ENCODE data around the gene MAP2K5. TPM values are rescaled to one million over a fixed set of nuclear protein-coding genes. Genes with fewer than 3 reads are reported as not detected.

MAP2K5 gene
- total and polyA plus RNA-seq, 9 of the 15 experiments (the other 6 are each of a cell fraction or from before 2014, with no cell fraction given) = 0.41 to 16.5 (median 7.5) TPM

DNA sequence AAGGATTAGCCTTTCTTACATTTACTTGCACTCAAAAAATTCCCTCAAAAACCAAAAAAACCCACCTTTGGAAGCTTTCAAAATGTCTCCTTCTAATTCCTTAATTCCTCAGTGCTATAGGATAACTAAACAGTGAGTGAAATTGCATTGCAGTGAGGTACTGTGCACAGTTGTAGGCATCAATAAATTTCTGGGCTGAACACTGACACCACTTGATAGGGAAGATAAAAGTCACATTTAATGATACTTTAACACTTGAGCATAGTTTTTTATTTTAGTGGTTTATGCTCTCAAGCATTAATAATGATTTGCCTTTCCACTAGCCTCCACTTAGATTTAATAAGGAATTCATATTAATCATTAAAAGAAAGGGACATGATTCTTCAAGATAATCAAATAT, 52.3 kb downstream of the MAP2K5 start:
- no TSS peak for BruUV-seq (replicated peaks)
- TF ChIP-seq ILF3 (IDR thresholded peaks at IDR 0.05; ENCODE audit: borderline replicate concordance) = no peak
- no peak for FAIRE-seq
- H3K36me3 ChIP-seq (ENCODE audit: control insufficient read depth, insufficient read depth, low read length) = peaks cover 8% of the 10 kb centered on the region; the same call in 2 of the 3 replicates
- no peaks in the 10 kb centered on the region for H4K20me1 ChIP-seq (replicated peaks; ENCODE audit: control insufficient read depth, insufficient read depth, low read length)
- no peaks in the 10 kb centered on the region for H3K79me2 ChIP-seq (ENCODE audit: control insufficient read depth, insufficient read depth, low read length)
- H3K27ac ChIP-seq (ENCODE audit: extremely low read depth, low read depth, low read length) = no peak overlapping the region
- intact Hi-C loops (cut with micrococcal nuclease) = no loop called here
- in situ Hi-C loops (cut with MboI) = no loop called here
- CTCF ChIA-PET (ENCODE audit: low intra/inter-chr PET ratio) = no interaction called here
- no peak overlapping the region for H3K4me3 ChIP-seq
- H3K4me2 ChIP-seq (ENCODE audit: insufficient read depth, low read length) = no peak overlapping the region
- no peak overlapping the region for H3K9ac ChIP-seq (ENCODE audit: insufficient read depth in 1 of 2, low read depth in 2 of 2, low read length in 2 of 2)
- no peaks in the 10 kb centered on the region for H3K4me1 ChIP-seq (replicated peaks in 1 of 2; ENCODE audit: control insufficient read depth in 2 of 2, insufficient read depth in 2 of 2, low read length in 2 of 2)
- H3K9me3 ChIP-seq (replicated peaks; ENCODE audit: control insufficient read depth, insufficient read depth, low read depth, low read length) = no peaks in the 10 kb centered on the region
- POLR2A ChIA-PET = interaction anchor here (0.9 kb wide), 1 partner anchor 11 kb away, joined by 3 read pairs; no protein-coding TSS in a partner anchor
- ATAC-seq = no peak
- DNase-seq (ENCODE audit: extremely low read depth in 1 of 4, low spot score in 3 of 4) = no peak
- H3K9me1 ChIP-seq (ENCODE audit: control insufficient read depth, insufficient read depth, low read length) = no peaks in the 10 kb centered on the region
- no peaks in the 10 kb centered on the region for H3K27me3 ChIP-seq (ENCODE audit: control insufficient read depth in 2 of 2, insufficient read depth in 2 of 2, low read length in 2 of 2)
- no peak overlapping the region for H2AFZ ChIP-seq (ENCODE audit: low read depth, low read length)

DNA sequence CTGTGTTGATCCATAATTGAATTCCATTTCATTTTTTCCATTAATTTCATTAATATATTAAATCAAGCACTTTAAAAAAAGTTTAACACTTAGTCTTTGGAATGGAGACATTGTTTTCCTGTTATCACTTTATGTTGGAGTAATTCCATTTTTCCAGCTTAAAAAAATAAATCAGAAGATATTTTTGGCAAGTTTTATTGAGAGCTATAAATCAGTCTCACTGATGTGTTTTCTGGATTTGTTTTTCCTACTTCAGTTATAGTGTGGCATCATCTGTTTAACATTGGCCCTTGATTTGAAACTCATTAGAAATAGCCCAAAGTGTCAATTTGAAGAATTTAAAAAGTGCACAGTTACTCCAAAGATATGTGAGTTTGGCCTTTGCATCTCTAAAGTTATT, 53.1 kb downstream of the MAP2K5 start:
- in situ Hi-C loops (cut with MboI) (no loop called here), intact Hi-C loops (cut with micrococcal nuclease) (no loop called here)
- FAIRE-seq (no peak), DNase-seq (ENCODE audit: extremely low read depth in 1 of 4, low spot score in 3 of 4) (no peak), ATAC-seq (no peak)
- Histone ChIP-seq H4K20me1 (replicated peaks; ENCODE audit: control insufficient read depth, insufficient read depth, low read length) (no peaks in the 10 kb centered on the region), H3K27ac (ENCODE audit: extremely low read depth, low read depth, low read length) (no peak overlapping the region), H3K4me3 (no peak overlapping the region), H3K9me1 (ENCODE audit: control insufficient read depth, insufficient read depth, low read length) (no peaks in the 10 kb centered on the region), H3K36me3 (ENCODE audit: control insufficient read depth, insufficient read depth, low read length) (peaks cover 8% of the 10 kb centered on the region; the same call in 2 of the 3 replicates), H2AFZ (ENCODE audit: low read depth, low read length) (no peak overlapping the region), H3K9ac (ENCODE audit: insufficient read depth in 1 of 2, low read depth in 2 of 2, low read length in 2 of 2) (no peak overlapping the region), H3K9me3 (replicated peaks; ENCODE audit: control insufficient read depth, insufficient read depth, low read depth, low read length) (no peaks in the 10 kb centered on the region), H3K79me2 (ENCODE audit: control insufficient read depth, insufficient read depth, low read length) (no peaks in the 10 kb centered on the region), H3K27me3 (ENCODE audit: control insufficient read depth in 2 of 2, insufficient read depth in 2 of 2, low read length in 2 of 2) (no peaks in the 10 kb centered on the region), H3K4me2 (ENCODE audit: insufficient read depth, low read length) (no peak overlapping the region), H3K4me1 (replicated peaks in 1 of 2; ENCODE audit: control insufficient read depth in 2 of 2, insufficient read depth in 2 of 2, low read length in 2 of 2) (no peaks in the 10 kb centered on the region)
- ChIA-PET CTCF (ENCODE audit: low intra/inter-chr PET ratio) (no interaction called here), POLR2A (no interaction called here)
- no TSS peak for BruUV-seq (replicated peaks)
- TF ChIP-seq ZNF77 (CRISPR knock-in tag; IDR thresholded peaks at IDR 0.05) = no peak
- TF ChIP-seq, protein P1, sequence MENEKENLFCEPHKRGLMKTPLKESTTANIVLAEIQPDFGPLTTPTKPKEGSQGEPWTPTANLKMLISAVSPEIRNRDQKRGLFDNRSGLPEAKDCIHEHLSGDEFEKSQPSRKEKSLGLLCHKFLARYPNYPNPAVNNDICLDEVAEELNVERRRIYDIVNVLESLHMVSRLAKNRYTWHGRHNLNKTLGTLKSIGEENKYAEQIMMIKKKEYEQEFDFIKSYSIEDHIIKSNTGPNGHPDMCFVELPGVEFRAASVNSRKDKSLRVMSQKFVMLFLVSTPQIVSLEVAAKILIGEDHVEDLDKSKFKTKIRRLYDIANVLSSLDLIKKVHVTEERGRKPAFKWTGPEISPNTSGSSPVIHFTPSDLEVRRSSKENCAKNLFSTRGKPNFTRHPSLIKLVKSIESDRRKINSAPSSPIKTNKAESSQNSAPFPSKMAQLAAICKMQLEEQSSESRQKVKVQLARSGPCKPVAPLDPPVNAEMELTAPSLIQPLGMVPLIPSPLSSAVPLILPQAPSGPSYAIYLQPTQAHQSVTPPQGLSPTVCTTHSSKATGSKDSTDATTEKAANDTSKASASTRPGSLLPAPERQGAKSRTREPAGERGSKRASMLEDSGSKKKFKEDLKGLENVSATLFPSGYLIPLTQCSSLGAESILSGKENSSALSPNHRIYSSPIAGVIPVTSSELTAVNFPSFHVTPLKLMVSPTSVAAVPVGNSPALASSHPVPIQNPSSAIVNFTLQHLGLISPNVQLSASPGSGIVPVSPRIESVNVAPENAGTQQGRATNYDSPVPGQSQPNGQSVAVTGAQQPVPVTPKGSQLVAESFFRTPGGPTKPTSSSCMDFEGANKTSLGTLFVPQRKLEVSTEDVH (IDR thresholded peaks at IDR 0.05; ENCODE audit: low read depth, partially characterized antibody) = no peak
- TF ChIP-seq, protein P2, sequence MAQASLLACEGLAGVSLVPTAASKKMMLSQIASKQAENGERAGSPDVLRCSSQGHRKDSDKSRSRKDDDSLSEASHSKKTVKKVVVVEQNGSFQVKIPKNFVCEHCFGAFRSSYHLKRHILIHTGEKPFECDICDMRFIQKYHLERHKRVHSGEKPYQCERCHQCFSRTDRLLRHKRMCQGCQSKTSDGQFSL (CRISPR knock-in tag; IDR thresholded peaks at IDR 0.05) = no peak
- TF ChIP-seq, protein P2 (tag; IDR thresholded peaks at IDR 0.05) = no peak
- no peak for TF ChIP-seq PHF20 (IDR thresholded peaks at IDR 0.05; ENCODE audit: partially characterized antibody)
- TF ChIP-seq FUS (optimal IDR thresholded peaks at IDR 0.05; ENCODE audit: low read depth, low read length) = no peak
